ENCODE results near the gene PPP1R1C. TPM values are rescaled to one million over a fixed set of nuclear protein-coding genes. Genes with fewer than 3 reads are reported as not detected.
A peak's percentile ranks its signal among the peaks of the same experiment; 100 is the strongest.

PPP1R1C gene
- total RNA-seq, 1 donor from 2014 or later = 5.5 TPM

DNA sequence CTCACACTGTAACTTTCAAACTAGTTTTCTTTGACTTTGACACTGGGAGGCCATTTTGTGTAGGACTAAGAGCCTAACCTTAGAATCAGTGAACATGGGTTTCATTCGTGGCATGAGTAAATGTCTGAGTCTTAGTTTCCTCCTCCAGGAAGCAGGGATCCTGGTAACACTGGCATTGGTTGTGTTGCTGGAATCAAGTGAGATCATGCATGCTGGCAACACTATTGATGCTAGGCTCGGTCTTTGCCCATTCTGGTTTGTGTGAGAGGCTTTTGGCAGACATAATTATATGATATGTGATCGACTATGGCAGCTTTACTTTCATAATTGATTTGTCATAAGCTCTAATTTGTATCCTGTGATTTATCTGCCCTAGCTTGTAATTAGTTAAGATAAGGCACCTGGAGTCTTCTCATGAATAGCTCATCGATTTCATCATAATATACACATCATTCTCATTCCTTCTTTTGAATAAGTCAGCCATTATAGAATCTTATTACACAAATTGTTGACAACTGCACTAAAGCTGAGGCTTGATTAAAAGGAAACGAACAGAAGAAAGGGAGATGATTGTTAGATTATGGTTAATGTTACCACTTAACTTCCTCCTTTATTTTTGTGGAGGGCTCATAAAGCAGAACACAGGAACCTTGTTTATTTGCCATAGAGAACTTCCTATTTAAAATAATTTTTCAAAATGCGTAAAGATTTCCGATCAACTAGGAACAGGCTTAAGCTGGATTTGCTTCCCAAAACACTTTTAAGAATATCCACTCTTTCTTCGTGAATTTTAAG lies 12.6 kb downstream of the PPP1R1C start:
- no peaks in the 10 kb centered on the region for H3K4me1 Mint-ChIP-seq
- H3K27me3 Mint-ChIP-seq (ENCODE audit: insufficient read depth, low read depth) = no peaks in the 10 kb centered on the region
- peak overlapping the region; percentile 6 for H2AFZ ChIP-seq (replicated peaks)
- H3K27ac Mint-ChIP-seq = no peak overlapping the region
- H3K4me3 ChIP-seq = no peak overlapping the region
- H3K79me2 ChIP-seq (ENCODE audit: low read depth) = no peaks in the 10 kb centered on the region
- no peak for DNase-seq (ENCODE audit: low spot score)
- H3K4me1 ChIP-seq = no peaks in the 10 kb centered on the region
- H3K4me3 Mint-ChIP-seq = no peak overlapping the region
- no peak overlapping the region for H3K4me2 ChIP-seq
- H3K36me3 ChIP-seq = no peaks in the 10 kb centered on the region
- H3K27me3 ChIP-seq = no peaks in the 10 kb centered on the region
- no peaks in the 10 kb centered on the region for H3K9me3 Mint-ChIP-seq
- no peaks in the 10 kb centered on the region for H3F3A ChIP-seq (ENCODE audit: low read depth)
- no peaks in the 10 kb centered on the region for H3K9me3 ChIP-seq (ENCODE audit: low read depth)
- H4K20me1 ChIP-seq (ENCODE audit: low read depth) = no peaks in the 10 kb centered on the region
- no peak for TF ChIP-seq EZH2 (IDR thresholded peaks at IDR 0.05)
- TF ChIP-seq, protein P1, sequence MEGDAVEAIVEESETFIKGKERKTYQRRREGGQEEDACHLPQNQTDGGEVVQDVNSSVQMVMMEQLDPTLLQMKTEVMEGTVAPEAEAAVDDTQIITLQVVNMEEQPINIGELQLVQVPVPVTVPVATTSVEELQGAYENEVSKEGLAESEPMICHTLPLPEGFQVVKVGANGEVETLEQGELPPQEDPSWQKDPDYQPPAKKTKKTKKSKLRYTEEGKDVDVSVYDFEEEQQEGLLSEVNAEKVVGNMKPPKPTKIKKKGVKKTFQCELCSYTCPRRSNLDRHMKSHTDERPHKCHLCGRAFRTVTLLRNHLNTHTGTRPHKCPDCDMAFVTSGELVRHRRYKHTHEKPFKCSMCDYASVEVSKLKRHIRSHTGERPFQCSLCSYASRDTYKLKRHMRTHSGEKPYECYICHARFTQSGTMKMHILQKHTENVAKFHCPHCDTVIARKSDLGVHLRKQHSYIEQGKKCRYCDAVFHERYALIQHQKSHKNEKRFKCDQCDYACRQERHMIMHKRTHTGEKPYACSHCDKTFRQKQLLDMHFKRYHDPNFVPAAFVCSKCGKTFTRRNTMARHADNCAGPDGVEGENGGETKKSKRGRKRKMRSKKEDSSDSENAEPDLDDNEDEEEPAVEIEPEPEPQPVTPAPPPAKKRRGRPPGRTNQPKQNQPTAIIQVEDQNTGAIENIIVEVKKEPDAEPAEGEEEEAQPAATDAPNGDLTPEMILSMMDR (IDR thresholded peaks at IDR 0.05) = no peak
- TF ChIP-seq EZH2phosphoT487 (IDR thresholded peaks at IDR 0.05) = no peak
- no peak overlapping the region for H3K27ac ChIP-seq
- no peak overlapping the region for H3K9ac ChIP-seq
- H3K36me3 Mint-ChIP-seq = no peaks in the 10 kb centered on the region

DNA sequence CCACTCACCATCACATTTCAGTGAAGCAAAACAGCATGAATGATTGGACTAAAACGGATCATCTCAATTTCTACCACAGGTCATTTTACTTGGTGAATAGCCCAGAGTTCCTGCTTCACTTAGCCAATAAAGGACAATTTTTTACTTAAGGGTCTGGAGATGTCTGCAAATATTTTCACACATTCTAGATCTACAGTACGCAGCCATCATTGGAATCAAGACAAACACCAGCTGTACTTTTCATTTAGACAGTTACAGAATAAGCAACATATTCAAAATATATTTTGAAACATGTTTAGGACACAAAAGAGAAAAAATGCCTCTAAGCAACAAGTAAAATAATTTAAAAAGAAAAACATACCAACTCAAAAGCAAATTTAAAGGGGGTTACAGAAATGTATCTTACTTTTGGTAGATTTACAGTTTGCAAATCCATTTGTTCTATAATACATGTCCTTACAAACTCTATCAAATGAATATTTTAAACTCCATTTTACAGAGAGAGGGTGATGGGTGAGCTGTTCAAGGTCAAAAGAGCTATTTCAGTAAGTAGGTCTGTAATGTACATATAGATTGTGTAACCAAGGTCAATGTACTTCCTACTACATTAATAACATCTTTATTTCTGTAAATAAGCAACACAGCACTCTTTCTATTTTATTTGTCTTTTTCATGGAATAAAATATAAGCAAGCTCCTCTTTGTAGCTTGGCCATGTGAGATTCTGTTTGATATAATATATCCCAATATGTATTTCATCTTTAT lies 13.4 kb downstream of the PPP1R1C start:
- H3K27me3 ChIP-seq = no peaks in the 10 kb centered on the region
- H3K9me3 ChIP-seq (ENCODE audit: low read depth) = no peaks in the 10 kb centered on the region
- Mint-ChIP-seq H3K36me3 (no peaks in the 10 kb centered on the region), H3K27me3 (ENCODE audit: insufficient read depth, low read depth) (no peaks in the 10 kb centered on the region), H3K4me1 (no peaks in the 10 kb centered on the region), H3K27ac (no peak overlapping the region), H3K4me3 (no peak overlapping the region), H3K9me3 (no peaks in the 10 kb centered on the region)
- H3K79me2 ChIP-seq (ENCODE audit: low read depth) = no peaks in the 10 kb centered on the region
- H3K4me3 ChIP-seq = no peak overlapping the region
- DNase-seq (ENCODE audit: low spot score) = no peak
- no peaks in the 10 kb centered on the region for H3K36me3 ChIP-seq
- H2AFZ ChIP-seq (replicated peaks) = no peak overlapping the region
- H3K4me1 ChIP-seq = peaks cover under 1% of the 10 kb centered on the region
- no peaks in the 10 kb centered on the region for H3F3A ChIP-seq (ENCODE audit: low read depth)
- no peak overlapping the region for H3K27ac ChIP-seq
- TF ChIP-seq EZH2phosphoT487 (IDR thresholded peaks at IDR 0.05) = no peak
- TF ChIP-seq, protein P1 (IDR thresholded peaks at IDR 0.05) = no peak
- no peak for TF ChIP-seq EZH2 (IDR thresholded peaks at IDR 0.05)
- H3K4me2 ChIP-seq = no peak overlapping the region
- H4K20me1 ChIP-seq (ENCODE audit: low read depth) = no peaks in the 10 kb centered on the region
- H3K9ac ChIP-seq = no peak overlapping the region

DNA sequence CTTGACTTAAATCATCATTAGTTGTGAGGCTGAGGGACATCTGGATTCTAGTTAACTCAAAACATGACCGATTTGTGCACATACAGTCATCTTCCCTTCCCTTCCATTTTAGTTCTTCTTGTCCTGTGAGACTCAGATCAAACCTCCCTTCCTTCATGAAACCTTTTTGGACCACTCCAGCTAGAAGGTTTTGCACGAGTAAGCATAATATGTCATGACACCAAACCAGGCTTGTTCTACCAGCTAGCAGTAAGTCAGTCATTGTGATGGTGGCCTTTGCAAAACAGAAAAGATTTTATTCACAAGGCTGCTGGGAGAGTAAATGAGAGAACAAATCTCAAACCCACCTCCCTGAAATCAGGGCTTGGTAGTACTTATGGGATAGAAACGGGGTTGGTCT lies 14.3 kb downstream of the PPP1R1C start:
- TF ChIP-seq, protein P1 (IDR thresholded peaks at IDR 0.05) = no peak
- TF ChIP-seq EZH2 (IDR thresholded peaks at IDR 0.05) (no peak), EZH2phosphoT487 (IDR thresholded peaks at IDR 0.05) (no peak)
- no peak overlapping the region for H3K27ac ChIP-seq
- Mint-ChIP-seq H3K4me3 (no peak overlapping the region), H3K27ac (no peak overlapping the region), H3K36me3 (no peaks in the 10 kb centered on the region), H3K4me1 (no peaks in the 10 kb centered on the region), H3K9me3 (no peaks in the 10 kb centered on the region), H3K27me3 (ENCODE audit: insufficient read depth, low read depth) (no peaks in the 10 kb centered on the region)
- no peaks in the 10 kb centered on the region for H4K20me1 ChIP-seq (ENCODE audit: low read depth)
- peaks cover 4% of the 10 kb centered on the region for H3K4me1 ChIP-seq
- H3K36me3 ChIP-seq = no peaks in the 10 kb centered on the region
- H3K79me2 ChIP-seq (ENCODE audit: low read depth) = no peaks in the 10 kb centered on the region
- H2AFZ ChIP-seq (replicated peaks) = no peak overlapping the region
- no peak overlapping the region for H3K9ac ChIP-seq
- H3K4me3 ChIP-seq = no peak overlapping the region
- no peak for DNase-seq (ENCODE audit: low spot score)
- H3K4me2 ChIP-seq = no peak overlapping the region
- no peaks in the 10 kb centered on the region for H3K9me3 ChIP-seq (ENCODE audit: low read depth)
- no peaks in the 10 kb centered on the region for H3K27me3 ChIP-seq
- no peaks in the 10 kb centered on the region for H3F3A ChIP-seq (ENCODE audit: low read depth)
